ENCODE data around the gene SYDE2. TPM values are rescaled to one million over a fixed set of nuclear protein-coding genes. Genes with fewer than 3 reads are reported as not detected.

SYDE2 gene
- total RNA-seq, 1 donor from 2014 or later: 2.9 TPM

DNA sequence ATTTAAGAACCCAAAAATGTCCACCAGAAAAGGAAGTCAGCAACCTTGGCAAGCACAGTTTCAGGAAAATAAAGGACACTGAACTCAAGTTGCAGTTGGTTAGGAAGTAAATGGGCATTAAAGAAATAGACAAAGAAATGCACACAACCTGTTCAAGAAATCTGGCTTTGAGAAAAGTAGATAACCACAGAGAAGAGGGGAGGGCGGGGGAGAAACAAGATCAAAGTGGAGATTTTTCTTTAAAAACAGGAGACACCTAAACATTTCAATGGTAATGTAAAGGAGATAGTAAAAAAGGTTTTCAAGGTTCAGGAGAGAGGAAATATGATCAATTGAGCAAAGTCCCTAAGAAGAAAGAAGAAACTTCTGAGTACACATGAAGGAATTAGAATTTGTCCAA lies 29.1 kb downstream of the SYDE2 start:
- DNase-seq (ENCODE audit: low read depth): no peak
- TF ChIP-seq, protein P1, sequence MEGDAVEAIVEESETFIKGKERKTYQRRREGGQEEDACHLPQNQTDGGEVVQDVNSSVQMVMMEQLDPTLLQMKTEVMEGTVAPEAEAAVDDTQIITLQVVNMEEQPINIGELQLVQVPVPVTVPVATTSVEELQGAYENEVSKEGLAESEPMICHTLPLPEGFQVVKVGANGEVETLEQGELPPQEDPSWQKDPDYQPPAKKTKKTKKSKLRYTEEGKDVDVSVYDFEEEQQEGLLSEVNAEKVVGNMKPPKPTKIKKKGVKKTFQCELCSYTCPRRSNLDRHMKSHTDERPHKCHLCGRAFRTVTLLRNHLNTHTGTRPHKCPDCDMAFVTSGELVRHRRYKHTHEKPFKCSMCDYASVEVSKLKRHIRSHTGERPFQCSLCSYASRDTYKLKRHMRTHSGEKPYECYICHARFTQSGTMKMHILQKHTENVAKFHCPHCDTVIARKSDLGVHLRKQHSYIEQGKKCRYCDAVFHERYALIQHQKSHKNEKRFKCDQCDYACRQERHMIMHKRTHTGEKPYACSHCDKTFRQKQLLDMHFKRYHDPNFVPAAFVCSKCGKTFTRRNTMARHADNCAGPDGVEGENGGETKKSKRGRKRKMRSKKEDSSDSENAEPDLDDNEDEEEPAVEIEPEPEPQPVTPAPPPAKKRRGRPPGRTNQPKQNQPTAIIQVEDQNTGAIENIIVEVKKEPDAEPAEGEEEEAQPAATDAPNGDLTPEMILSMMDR (conservative IDR thresholded peaks at IDR 0.05; ENCODE audit: low read depth, low read length): no peak
- H3K4me3 ChIP-seq (ENCODE audit: low read depth, low read length): no peak overlapping the region

DNA sequence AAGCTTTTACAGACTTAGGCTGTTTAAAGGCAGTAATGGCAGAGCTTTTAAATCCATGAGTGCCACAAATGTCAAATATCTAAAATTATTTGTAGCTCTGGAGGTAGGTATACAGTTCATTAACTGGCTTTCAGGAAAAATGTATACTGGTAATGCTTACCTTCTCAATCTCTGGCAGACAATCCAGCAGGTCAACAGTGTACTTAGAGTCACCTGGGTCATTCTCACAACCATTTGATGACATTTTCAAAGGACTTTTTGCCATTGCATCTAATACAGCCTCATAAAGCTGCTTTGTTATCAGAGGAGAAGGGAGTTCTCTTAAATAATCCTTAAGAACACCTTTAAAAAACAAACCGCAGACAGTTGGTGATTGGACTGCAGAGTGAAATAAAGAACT lies 31.9 kb downstream of the SYDE2 start:
- DNase-seq (ENCODE audit: low read depth): no peak
- no peak overlapping the region for H3K4me3 ChIP-seq (ENCODE audit: low read depth, low read length)
- TF ChIP-seq, protein P1 (conservative IDR thresholded peaks at IDR 0.05; ENCODE audit: low read depth, low read length): no peak

DNA sequence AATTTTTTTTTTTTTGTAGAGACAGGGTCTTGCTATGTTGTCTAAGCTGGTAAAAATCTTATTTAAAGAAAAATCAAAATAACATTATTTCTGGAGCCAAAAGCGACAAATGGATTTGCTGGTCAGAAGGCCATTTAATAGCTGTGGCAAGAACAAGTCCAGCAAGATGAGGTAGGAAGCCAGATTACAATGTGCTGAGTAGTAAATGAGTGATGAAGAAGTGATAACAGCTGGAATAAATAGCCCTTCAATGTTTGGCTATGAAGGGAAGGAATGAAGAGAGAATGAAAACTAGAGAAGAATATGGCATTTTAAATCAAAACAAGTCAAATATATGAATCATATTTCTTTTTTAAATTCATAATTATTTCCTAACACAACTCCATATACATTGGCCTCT lies 34.5 kb downstream of the SYDE2 start:
- TF ChIP-seq, protein P1 (conservative IDR thresholded peaks at IDR 0.05; ENCODE audit: low read depth, low read length): no peak
- DNase-seq (ENCODE audit: low read depth): no peak
- H3K4me3 ChIP-seq (ENCODE audit: low read depth, low read length): no peak overlapping the region

DNA sequence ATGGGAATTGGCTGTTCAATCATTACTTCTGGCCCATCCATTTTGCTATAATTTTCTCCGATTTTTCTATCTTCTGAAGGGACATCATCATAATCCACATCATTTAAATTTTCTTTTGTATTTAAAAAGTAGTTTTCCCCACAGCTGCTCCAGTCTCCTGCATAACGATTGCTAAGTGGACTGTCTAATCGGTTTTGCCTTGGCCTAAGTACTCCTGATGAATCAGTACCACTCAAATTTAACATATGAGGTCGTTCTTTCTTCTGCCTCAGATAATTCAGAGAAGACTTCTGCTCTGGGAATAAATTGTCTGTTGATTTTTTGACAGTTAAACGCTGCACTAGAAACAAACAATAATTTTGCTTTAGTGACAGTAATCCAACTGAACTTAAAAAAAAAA lies 41.9 kb downstream of the SYDE2 start:
- DNase-seq (ENCODE audit: low read depth): no peak
- H3K4me3 ChIP-seq (ENCODE audit: low read depth, low read length): no peak overlapping the region
- TF ChIP-seq, protein P1 (conservative IDR thresholded peaks at IDR 0.05; ENCODE audit: low read depth, low read length): no peak

DNA sequence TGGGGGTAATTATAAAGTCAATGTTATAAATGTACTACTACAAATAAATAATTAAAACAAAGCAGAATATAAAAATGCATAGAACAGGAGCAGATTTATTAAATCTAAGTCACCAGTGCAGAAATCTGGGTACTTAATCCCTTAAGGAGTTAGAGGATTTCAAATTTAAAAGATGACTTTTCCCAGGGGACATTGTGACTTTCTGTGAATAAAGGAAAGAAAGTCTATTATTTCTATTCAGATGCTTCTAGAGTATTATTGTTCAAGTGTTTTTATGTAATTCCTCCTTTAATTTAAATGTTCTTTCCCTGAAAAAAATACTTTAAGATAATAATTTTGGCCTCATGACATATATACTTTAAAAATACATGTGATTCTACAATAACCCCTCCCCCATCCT lies 43.4 kb downstream of the SYDE2 start:
- no peak overlapping the region for H3K4me3 ChIP-seq (ENCODE audit: low read depth, low read length)
- DNase-seq (ENCODE audit: low read depth): no peak
- TF ChIP-seq, protein P1 (conservative IDR thresholded peaks at IDR 0.05; ENCODE audit: low read depth, low read length): no peak

DNA sequence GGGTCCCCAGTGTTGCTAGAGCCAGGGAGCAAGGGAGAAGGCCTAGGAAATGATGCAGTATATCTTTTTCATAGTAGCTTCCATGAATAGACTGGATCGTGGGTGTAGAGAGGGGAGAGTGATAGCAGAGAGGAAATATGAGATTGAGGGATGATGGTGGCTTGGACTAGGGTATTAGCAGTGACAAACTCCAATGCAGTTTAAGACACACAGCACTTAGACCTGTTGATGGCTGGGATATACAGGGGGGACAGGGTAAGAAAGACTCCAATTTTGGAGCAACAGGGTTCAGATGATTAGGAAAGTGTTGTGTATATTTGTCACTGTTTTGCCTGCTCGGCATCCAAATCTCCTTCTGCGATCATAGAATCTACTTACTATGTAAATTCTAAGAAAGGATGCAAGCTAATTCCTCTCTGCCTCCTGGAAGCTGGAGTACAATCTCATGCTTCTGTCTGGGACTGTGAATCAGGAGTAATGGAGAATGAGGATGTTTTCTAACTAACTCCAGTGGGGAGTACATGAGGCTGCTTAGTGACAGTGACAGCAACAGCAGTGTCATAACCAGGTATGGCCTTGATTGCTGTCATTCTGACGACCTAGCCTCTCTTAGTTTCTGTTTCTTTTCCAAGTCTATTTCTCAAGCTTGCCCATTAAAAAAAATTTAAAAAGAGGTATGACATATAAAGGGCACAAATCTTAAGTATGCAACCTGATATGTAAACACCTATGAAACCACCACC lies 47.5 kb downstream of the SYDE2 start:
- TF ChIP-seq, protein P1 (conservative IDR thresholded peaks at IDR 0.05; ENCODE audit: low read depth, low read length): no peak
- DNase-seq (ENCODE audit: low read depth): no peak

DNA sequence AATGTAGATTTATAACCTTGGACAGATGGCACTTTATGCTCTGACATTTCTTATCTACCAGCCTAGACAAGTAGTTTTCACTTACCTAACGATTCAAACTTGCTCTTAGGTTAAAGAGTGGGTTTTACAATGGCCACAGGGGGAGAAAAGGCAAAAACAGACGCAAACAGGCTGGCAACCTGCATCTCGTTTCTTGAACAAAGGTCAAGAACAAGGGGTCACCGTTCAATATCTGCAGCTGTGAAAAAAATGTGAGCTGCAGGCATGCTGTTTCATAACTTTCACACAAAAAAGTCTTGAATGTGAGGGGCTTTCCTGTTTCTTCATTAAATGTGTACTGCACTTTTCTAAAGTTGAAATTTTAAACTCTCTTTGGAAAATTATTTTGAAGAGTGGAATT lies 49.4 kb downstream of the SYDE2 start:
- no peak overlapping the region for H3K4me3 ChIP-seq (ENCODE audit: low read depth, low read length)
- TF ChIP-seq, protein P1 (conservative IDR thresholded peaks at IDR 0.05; ENCODE audit: low read depth, low read length): no peak
- DNase-seq (ENCODE audit: low read depth): no peak

More for the DNA sequence above, 47.5 kb downstream of the SYDE2 start:
- no peak overlapping the region for H3K4me3 ChIP-seq (ENCODE audit: low read depth, low read length)

Measured in epithelial cell of proximal tubule (primary cell).